ENCODE measurements around the gene TXK. TPM values are rescaled to one million over a fixed set of nuclear protein-coding genes. Genes with fewer than 3 reads are reported as not detected.

The TXK gene
- total RNA-seq, 1 experiment from 2014 or later = 0.70 TPM

DNA sequence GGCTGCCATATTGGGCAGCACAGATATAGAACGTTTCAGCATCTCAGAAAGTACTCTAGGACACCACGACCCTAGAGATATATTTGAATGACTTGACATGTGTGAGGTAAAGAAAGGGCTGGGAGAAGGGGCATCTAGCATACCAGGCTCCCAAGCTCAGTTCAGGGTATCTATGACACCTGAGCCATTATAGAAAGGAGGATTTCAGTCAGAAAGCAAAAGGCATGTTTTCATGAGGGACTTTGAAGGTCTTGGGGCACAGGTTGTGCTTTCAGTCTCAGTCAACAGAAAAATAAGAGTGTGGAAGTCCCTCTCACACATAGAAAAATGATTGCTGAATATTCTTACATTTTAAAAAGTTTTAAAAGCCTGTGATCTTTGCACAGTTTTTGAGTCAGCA is 65.9 kb downstream of the TXK start (continued):
- TF ChIP-seq USF1 (CRISPR knock-in tag; IDR thresholded peaks at IDR 0.05) = no peak
- TF ChIP-seq, protein P1, sequence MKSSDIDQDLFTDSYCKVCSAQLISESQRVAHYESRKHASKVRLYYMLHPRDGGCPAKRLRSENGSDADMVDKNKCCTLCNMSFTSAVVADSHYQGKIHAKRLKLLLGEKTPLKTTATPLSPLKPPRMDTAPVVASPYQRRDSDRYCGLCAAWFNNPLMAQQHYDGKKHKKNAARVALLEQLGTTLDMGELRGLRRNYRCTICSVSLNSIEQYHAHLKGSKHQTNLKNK (CRISPR knock-in tag; IDR thresholded peaks at IDR 0.05) = no peak
- no peak for TF ChIP-seq RORB (CRISPR knock-in tag; IDR thresholded peaks at IDR 0.05)
- TF ChIP-seq, protein P2, sequence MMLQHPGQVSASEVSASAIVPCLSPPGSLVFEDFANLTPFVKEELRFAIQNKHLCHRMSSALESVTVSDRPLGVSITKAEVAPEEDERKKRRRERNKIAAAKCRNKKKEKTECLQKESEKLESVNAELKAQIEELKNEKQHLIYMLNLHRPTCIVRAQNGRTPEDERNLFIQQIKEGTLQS (CRISPR knock-in tag; conservative IDR thresholded peaks at IDR 0.05) = no peak
- no peak for TF ChIP-seq GTF2I (CRISPR knock-in tag; conservative IDR thresholded peaks at IDR 0.05)
- no peak for TF ChIP-seq PREB (CRISPR knock-in tag; IDR thresholded peaks at IDR 0.05; ENCODE audit: borderline replicate concordance)
- no peak for TF ChIP-seq JUN (CRISPR knock-in tag; IDR thresholded peaks at IDR 0.05)
- TF ChIP-seq STAT6 (CRISPR knock-in tag; conservative IDR thresholded peaks at IDR 0.05; ENCODE audit: low read depth) = no peak

DNA sequence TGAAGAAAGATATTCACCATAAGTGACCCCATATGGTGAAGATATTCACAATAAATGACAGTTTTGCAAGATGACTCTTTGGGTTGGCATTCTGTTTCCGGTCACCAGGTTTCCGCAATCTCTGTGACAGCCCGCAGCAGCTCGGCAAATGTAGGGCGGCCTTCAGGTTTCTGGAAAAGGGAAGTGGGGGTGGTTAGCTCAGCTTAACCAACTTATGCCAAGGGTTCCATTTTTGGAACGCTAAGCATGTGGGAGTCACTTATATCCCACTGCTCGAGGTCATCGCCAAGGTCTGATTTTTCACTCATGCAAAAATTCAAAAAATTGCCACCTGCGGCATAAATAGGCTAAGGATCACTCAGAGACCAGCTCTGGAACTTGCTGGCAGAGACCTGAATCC is 66.5 kb downstream of the TXK start:
- Mint-ChIP-seq H3K4me3 (no peak overlapping the region), H3K27ac (no peak overlapping the region), H3K36me3 (no peaks in the 10 kb centered on the region), H3K27me3 (ENCODE audit: low read depth) (peaks cover 2% of the 10 kb centered on the region), H3K9me3 (no peaks in the 10 kb centered on the region), H3K4me1 (no peaks in the 10 kb centered on the region)
- TF ChIP-seq, protein P3, sequence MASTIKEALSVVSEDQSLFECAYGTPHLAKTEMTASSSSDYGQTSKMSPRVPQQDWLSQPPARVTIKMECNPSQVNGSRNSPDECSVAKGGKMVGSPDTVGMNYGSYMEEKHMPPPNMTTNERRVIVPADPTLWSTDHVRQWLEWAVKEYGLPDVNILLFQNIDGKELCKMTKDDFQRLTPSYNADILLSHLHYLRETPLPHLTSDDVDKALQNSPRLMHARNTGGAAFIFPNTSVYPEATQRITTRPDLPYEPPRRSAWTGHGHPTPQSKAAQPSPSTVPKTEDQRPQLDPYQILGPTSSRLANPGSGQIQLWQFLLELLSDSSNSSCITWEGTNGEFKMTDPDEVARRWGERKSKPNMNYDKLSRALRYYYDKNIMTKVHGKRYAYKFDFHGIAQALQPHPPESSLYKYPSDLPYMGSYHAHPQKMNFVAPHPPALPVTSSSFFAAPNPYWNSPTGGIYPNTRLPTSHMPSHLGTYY (CRISPR knock-in tag; IDR thresholded peaks at IDR 0.05) = no peak
- no peak for TF ChIP-seq IRF1 (CRISPR knock-in tag; IDR thresholded peaks at IDR 0.05)
- TF ChIP-seq GRHL2 (CRISPR knock-in tag; IDR thresholded peaks at IDR 0.05; ENCODE audit: insufficient replicate concordance, severe bottlenecking) = no peak
- TF ChIP-seq STAT6 (CRISPR knock-in tag; conservative IDR thresholded peaks at IDR 0.05; ENCODE audit: low read depth) = no peak
- no peak for TF ChIP-seq FOXJ3 (CRISPR knock-in tag; IDR thresholded peaks at IDR 0.05; ENCODE audit: borderline replicate concordance)
- TF ChIP-seq, protein P4, sequence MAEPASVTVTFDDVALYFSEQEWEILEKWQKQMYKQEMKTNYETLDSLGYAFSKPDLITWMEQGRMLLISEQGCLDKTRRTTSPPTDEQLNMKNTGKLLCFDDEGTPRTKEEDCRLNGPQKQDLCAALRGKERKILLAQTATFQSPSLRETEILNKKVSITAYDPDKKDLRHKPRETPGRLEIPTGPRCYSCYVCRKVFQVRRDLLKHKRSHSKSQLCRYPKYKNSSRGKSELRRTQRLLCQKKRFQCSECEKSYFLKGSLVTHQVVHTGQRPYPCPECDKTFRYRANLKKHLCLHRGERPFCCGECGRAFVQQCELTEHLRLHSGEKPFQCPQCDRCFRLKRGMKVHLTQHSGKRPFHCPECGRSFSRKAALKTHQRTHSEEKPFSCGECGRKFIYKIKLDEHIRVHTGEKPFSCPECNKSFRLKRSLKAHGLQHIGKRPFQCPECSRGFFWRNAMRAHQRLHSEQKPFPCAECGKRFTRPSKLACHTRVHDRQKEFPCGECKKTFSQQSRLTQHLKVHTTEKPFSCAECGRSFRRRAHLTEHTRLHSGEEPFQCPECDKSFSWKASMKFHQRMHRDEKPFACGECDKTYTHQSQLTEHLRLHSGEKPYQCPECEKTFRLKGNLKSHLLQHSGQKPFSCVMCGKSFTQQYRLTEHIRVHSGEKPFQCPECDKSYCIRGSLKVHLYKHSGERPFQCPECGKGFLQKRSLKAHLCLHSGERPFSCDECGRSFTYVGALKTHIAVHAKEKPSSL (CRISPR knock-in tag; conservative IDR thresholded peaks at IDR 0.05) = no peak
- no peak for TF ChIP-seq MXD4 (CRISPR knock-in tag; IDR thresholded peaks at IDR 0.05; ENCODE audit: borderline replicate concordance)
- TF ChIP-seq KAT7 (CRISPR knock-in tag; IDR thresholded peaks at IDR 0.05; ENCODE audit: borderline replicate concordance) = no peak
- TF ChIP-seq FOXK1 (CRISPR knock-in tag; IDR thresholded peaks at IDR 0.05) = no peak
- TF ChIP-seq TEAD1 (CRISPR knock-in tag; IDR thresholded peaks at IDR 0.05) = no peak
- TF ChIP-seq, protein P5, sequence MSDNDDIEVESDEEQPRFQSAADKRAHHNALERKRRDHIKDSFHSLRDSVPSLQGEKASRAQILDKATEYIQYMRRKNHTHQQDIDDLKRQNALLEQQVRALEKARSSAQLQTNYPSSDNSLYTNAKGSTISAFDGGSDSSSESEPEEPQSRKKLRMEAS (CRISPR knock-in tag; IDR thresholded peaks at IDR 0.05) = no peak
- TF ChIP-seq, protein P6, sequence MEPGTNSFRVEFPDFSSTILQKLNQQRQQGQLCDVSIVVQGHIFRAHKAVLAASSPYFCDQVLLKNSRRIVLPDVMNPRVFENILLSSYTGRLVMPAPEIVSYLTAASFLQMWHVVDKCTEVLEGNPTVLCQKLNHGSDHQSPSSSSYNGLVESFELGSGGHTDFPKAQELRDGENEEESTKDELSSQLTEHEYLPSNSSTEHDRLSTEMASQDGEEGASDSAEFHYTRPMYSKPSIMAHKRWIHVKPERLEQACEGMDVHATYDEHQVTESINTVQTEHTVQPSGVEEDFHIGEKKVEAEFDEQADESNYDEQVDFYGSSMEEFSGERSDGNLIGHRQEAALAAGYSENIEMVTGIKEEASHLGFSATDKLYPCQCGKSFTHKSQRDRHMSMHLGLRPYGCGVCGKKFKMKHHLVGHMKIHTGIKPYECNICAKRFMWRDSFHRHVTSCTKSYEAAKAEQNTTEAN (CRISPR knock-in tag; IDR thresholded peaks at IDR 0.05) = no peak
- TF ChIP-seq GTF2I (CRISPR knock-in tag; conservative IDR thresholded peaks at IDR 0.05) = no peak
- TF ChIP-seq NFATC4 (CRISPR knock-in tag; IDR thresholded peaks at IDR 0.05) = no peak
- DNase-seq (ENCODE audit: low spot score) (no peak), ATAC-seq (no peak)
- CTCF ChIA-PET = no interaction called here
- POLR2A ChIA-PET = no interaction called here
